Lower lobe of right lung (tissue), 2 donors: Measurements from ENCODE around the gene GALNT5. TPM values are rescaled to one million over a fixed set of nuclear protein-coding genes. Genes with fewer than 3 reads are reported as not detected.
A peak's percentile ranks its signal among the peaks of the same experiment; 100 is the strongest.

Experiments
- ATAC-seq, 2 donors: fragments of 200-7000 bp; cut with Tn5 transposase; one replicate each; pipeline ENCODE4 v1.9.1; 2020 to 2022; ENCODE audit warnings: mild to moderate bottlenecking in 2 of 2, moderate library complexity in 2 of 2
- DNase-seq: peaks from one replicate; pipeline ENCODE4 v3.0.0-alpha.2; 2020
- H3K27ac ChIP-seq: fragments of 200-600 bp; one replicate; pipeline ENCODE4 v1.8.0; 2022
- H3K27me3 ChIP-seq: fragments of 200-600 bp; one replicate; pipeline ENCODE4 v1.8.0; 2022; ENCODE audit warnings: low read depth
- H3K36me3 ChIP-seq: fragments of 200-600 bp; one replicate; pipeline ENCODE4 v1.8.0; 2022; ENCODE audit warnings: mild to moderate bottlenecking
- H3K4me1 ChIP-seq: fragments of 200-600 bp; one replicate; pipeline ENCODE4 v1.8.0; 2022
- H3K4me3 ChIP-seq: fragments of 200-600 bp; one replicate; pipeline ENCODE4 v1.8.0; 2022; ENCODE audit warnings: mild to moderate bottlenecking
- H3K9me3 ChIP-seq: fragments of 200-600 bp; one replicate; pipeline ENCODE4 v1.8.0; 2022
- intact Hi-C: fragments of 100-400 bp; cut with DNase I; formaldehyde crosslinking; loops from one replicate; pipeline ENCODE4 v1.11.0; 2022
- total RNA-seq: library from RNA; stranded (reverse); fragmentation: NEBNext Ultra II Directional; extraction: Animal tissue kit (Norgen Biotek cat#: 25700); gene quantifications from one replicate; pipeline ENCODE4 v1.2.1, GENCODE V29; 2021
- TF ChIP-seq, protein P1 (sequence below): fragments of 200-600 bp; IDR thresholded peaks from one replicate; pipeline ENCODE4 v1.8.0; 2022; ENCODE audit warnings: antibody characterized with exemption, mild to moderate bottlenecking
- donor health status: DM: no; HTN: yes; CAD: no; lungs with severe emphysema.

GALNT5 gene
- total RNA-seq, 1 donor from 2014 or later: 33.9 TPM

DNA sequence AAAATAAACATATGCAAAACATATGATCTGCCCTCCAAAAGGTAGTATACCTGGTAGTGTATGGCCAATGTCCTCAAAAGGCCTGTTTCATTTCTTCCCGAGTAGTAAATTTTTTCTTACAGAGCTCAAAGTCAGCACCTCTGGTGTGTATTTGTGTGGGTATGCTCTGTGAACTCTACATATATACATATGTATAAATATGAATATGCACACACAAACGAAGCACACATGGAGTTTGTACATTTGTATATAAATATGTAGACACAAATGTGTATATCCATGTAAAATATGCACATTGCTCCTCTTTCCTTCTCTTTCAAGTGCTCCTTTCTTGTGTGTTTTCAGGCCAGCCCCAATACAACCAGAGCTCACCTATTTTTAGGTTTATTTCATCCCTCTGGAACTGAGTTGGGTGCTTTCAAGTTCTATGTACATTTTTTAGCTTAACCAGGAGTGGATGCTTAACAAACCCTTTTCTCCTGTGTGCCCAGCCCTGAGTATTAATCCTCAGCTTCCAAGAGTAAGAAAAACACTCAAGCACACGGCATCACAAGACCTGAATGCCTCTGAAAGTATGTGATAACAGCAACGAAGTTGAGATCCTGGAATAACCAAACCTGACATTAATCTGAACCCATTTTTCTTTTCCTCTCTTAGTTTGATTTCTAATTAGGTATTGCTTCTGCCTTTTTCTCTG lies 12.2 kb upstream of the GALNT5 start:
- DNase-seq (no peak), ATAC-seq (peak; percentile 37 to 70)
- no peak overlapping the region for H3K27ac ChIP-seq
- TF ChIP-seq, protein P1, sequence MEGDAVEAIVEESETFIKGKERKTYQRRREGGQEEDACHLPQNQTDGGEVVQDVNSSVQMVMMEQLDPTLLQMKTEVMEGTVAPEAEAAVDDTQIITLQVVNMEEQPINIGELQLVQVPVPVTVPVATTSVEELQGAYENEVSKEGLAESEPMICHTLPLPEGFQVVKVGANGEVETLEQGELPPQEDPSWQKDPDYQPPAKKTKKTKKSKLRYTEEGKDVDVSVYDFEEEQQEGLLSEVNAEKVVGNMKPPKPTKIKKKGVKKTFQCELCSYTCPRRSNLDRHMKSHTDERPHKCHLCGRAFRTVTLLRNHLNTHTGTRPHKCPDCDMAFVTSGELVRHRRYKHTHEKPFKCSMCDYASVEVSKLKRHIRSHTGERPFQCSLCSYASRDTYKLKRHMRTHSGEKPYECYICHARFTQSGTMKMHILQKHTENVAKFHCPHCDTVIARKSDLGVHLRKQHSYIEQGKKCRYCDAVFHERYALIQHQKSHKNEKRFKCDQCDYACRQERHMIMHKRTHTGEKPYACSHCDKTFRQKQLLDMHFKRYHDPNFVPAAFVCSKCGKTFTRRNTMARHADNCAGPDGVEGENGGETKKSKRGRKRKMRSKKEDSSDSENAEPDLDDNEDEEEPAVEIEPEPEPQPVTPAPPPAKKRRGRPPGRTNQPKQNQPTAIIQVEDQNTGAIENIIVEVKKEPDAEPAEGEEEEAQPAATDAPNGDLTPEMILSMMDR: no peak
- no peaks in the 10 kb centered on the region for H3K9me3 ChIP-seq
- H3K4me3 ChIP-seq: no peak overlapping the region
- no peaks in the 10 kb centered on the region for H3K4me1 ChIP-seq
- H3K27me3 ChIP-seq: no peaks in the 10 kb centered on the region
- intact Hi-C loops: no loop called here
- H3K36me3 ChIP-seq: no peaks in the 10 kb centered on the region

DNA sequence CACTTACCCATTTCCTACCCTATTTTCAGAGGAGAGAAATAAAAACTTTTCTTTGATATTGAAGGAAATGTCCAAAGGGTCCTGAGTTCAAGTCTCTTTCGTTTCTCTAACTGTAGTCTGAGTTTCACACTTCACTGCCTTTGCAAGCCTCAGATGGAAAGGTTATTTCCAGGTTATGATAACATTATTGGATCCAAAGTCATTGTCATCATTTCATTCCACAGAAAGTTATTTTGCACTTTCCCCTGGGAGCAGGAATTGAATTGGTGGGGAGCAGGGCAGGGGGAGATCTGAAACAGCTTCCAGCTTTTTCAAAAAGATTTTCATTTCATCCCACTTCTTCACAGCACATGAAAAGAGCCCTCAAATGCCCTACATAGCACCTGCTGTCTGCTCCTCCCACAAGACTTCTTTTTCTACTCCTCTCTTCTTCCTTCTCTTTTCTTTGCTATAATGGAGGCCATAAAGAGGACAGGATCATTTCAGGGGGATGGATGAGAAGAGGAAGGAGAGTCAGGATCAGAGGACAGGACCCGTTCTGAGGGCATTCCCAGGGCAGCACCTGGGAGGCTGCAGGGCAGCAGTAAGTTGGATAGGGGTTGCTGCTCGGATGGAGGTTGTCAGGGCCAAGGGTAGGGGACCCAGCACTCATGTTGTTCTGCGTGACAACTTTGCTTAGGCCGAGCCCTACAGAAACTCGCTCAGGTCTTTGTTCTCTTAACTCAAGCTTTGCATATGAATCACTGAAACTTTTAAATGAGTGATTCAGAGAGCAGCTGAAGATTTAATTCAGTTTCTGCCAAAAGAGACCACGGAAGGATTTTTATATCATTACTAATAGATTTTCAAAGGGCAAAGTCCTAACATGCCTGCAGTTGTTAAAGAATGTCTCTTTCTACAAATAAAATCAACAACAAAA lies 11.4 kb upstream of the GALNT5 start:
- ATAC-seq: peak; percentile 39 to 52
- DNase-seq: no peak
- H3K27me3 ChIP-seq: no peaks in the 10 kb centered on the region
- H3K9me3 ChIP-seq: no peaks in the 10 kb centered on the region
- TF ChIP-seq, protein P1: no peak
- intact Hi-C loops: no loop called here
- no peak overlapping the region for H3K4me3 ChIP-seq
- H3K36me3 ChIP-seq: no peaks in the 10 kb centered on the region
- no peaks in the 10 kb centered on the region for H3K4me1 ChIP-seq
- no peak overlapping the region for H3K27ac ChIP-seq

DNA sequence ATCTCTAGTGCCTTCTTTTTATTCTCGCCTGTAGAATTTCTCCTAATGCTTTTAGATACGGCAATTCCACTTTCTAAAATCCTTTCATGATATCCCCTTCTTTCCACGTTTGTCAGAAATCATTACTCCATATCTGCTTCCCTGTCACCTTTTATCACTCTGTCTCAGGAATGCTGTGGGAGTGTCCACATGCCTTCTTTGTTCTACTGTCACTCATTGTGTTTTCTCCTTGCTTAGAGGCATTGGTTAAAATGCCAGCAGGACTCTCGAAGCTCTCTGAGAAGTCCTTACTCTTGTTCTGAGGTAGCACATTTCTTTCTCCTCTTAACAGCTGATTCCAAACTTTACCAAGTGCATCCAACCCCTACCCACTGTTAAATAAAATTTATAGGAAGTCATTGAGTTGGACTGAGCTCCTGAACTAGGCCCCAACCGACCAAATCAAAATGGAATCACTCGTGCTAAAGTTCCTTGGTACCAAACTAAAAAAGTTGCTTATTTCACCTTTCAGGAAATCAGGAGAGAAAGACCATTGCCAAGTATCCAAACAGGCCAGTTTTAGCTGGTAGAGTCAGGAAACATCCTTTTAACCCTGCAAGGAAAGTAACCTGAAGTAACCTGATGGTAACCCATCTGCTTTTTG lies 10.6 kb upstream of the GALNT5 start:
- TF ChIP-seq, protein P1: no peak
- H3K4me1 ChIP-seq: no peaks in the 10 kb centered on the region
- no peaks in the 10 kb centered on the region for H3K36me3 ChIP-seq
- intact Hi-C loops: no loop called here
- H3K9me3 ChIP-seq: no peaks in the 10 kb centered on the region
- DNase-seq (no peak), ATAC-seq (peak; percentile 35 to 41)
- H3K4me3 ChIP-seq: no peak overlapping the region
- H3K27ac ChIP-seq: no peak overlapping the region
- no peaks in the 10 kb centered on the region for H3K27me3 ChIP-seq

DNA sequence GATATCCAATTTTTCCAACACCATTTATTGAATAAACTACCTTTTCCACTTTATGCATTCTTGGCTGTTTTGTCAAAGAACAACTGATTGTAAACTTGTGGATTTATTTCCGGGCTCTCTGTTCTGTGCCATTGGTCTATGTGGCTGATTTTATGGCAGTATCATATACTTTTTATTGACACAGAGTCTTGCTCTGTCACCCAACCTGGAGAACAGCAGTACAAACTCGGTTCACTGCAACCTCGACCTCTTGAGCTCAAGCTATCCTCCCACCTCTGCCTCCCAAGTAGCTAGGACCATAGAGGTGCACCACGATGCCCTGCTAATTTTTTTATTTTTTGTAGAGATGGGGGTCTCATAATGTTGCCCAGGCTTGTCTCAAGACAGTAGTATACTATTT lies 6.7 kb upstream of the GALNT5 start:
- TF ChIP-seq, protein P1: no peak
- no peak overlapping the region for H3K27ac ChIP-seq
- no peaks in the 10 kb centered on the region for H3K36me3 ChIP-seq
- no peaks in the 10 kb centered on the region for H3K4me1 ChIP-seq
- H3K27me3 ChIP-seq: no peaks in the 10 kb centered on the region
- DNase-seq: no peak
- no peak overlapping the region for H3K4me3 ChIP-seq
- intact Hi-C loops: no loop called here
- H3K9me3 ChIP-seq: no peaks in the 10 kb centered on the region
- ATAC-seq: no peak

DNA sequence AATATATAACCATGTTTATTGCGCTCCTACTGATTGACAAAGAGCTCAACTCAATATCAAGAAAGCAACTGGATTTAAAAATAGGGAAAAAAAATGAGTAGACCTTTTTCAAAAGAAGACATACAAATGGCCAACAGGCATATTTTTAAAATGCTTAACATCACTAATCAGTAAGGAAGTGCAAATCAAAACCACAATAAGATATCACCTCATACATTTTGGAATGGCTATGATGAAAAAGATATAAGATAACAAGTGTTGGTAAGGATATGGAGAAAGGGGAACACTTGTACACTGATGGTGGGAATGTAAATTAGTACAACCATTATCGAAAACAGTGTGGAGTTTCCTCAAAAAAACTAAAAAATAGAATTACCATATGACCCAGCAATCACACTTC lies 5.6 kb upstream of the GALNT5 start:
- H3K27ac ChIP-seq: no peak overlapping the region
- intact Hi-C loops: no loop called here
- H3K4me3 ChIP-seq: no peak overlapping the region
- no peaks in the 10 kb centered on the region for H3K27me3 ChIP-seq
- no peak for ATAC-seq
- H3K9me3 ChIP-seq: no peaks in the 10 kb centered on the region
- TF ChIP-seq, protein P1: no peak
- no peaks in the 10 kb centered on the region for H3K4me1 ChIP-seq
- DNase-seq: no peak
- H3K36me3 ChIP-seq: no peaks in the 10 kb centered on the region
